Osteoblast (primary cell): Measurements from ENCODE around the gene RBP3. TPM values are rescaled to one million over a fixed set of nuclear protein-coding genes. Genes with fewer than 3 reads are reported as not detected.
A peak's percentile ranks its signal among the peaks of the same experiment; 100 is the strongest.
"Not testable (repeated sequence)": the region's sequence is repeated elsewhere in the genome, so short reads cannot be mapped to it uniquely, and the experiment has no call there.

ENCODE experiments used
- DNase-seq: peaks from one replicate; pipeline ENCODE4 v3.0.0; 2011; ENCODE audit warnings: low spot score, mixed read lengths; ENCODE audit not compliant: insufficient read length; ENCODE audit errors: missing footprints
- H2AFZ ChIP-seq: 2 replicates; pipeline ENCODE4 v1.6.0; 2011; ENCODE audit warnings: mild to moderate bottlenecking, low read length
- H3K27ac ChIP-seq: 2 replicates; pipeline ENCODE4 v1.5.1; 2011; ENCODE audit warnings: mild to moderate bottlenecking, low read depth, low read length, moderate library complexity
- H3K27me3 ChIP-seq: 2 replicates; pipeline ENCODE4 v1.6.0; 2012; ENCODE audit warnings: mild to moderate bottlenecking, control low read depth, inconsistent platforms, low read length, moderate library complexity; ENCODE audit not compliant: insufficient read depth
- H3K36me3 ChIP-seq: 2 replicates; pipeline ENCODE4 v1.5.1; 2011; ENCODE audit warnings: mild to moderate bottlenecking, low read length, control low read depth, moderate library complexity; ENCODE audit not compliant: insufficient read depth
- H3K4me1 ChIP-seq: 2 replicates; pipeline ENCODE4 v1.5.1; 2011; ENCODE audit warnings: mild to moderate bottlenecking, low read length, control low read depth, moderate library complexity; ENCODE audit not compliant: insufficient read depth
- H3K4me2 ChIP-seq: 2 replicates; pipeline ENCODE4 v1.6.0; 2011; ENCODE audit warnings: mild to moderate bottlenecking, low read length; ENCODE audit not compliant: insufficient read depth
- H3K4me3 ChIP-seq: fragments of 200-600 bp; sonication (generic); 3 replicates; pipeline ENCODE4 v1.5.1; 2012; ENCODE audit warnings: mild to moderate bottlenecking, low read length, inconsistent platforms; ENCODE audit not compliant: insufficient read depth
- H3K79me2 ChIP-seq: 2 replicates; pipeline ENCODE4 v1.6.0; 2012; ENCODE audit warnings: mild to moderate bottlenecking, low read length, control low read depth, inconsistent platforms; ENCODE audit not compliant: insufficient read depth
- H3K9me3 ChIP-seq: 2 replicates; pipeline ENCODE4 v1.5.1; 2011; ENCODE audit warnings: low read depth, low read length, control low read depth
- H4K20me1 ChIP-seq: 2 replicates; pipeline ENCODE4 v1.6.0; 2012; ENCODE audit warnings: mild to moderate bottlenecking, low read length, control low read depth; ENCODE audit not compliant: insufficient read depth
- CTCF ChIP-seq: IDR thresholded peaks from 2 replicates; pipeline ENCODE4 v1.5.1; 2011; ENCODE audit warnings: mild to moderate bottlenecking, low read depth, low read length, moderate library complexity; ENCODE audit errors: extremely low read depth
- total RNA-seq: library from RNA; depleted of rRNA; stranded (reverse); fragments of >200 nt; gene quantifications from 2 replicates; pipeline ENCODE4 v1.2.3, GENCODE V29; 2012

The RBP3 gene
- total RNA-seq, 1 donor, result not detected

DNA sequence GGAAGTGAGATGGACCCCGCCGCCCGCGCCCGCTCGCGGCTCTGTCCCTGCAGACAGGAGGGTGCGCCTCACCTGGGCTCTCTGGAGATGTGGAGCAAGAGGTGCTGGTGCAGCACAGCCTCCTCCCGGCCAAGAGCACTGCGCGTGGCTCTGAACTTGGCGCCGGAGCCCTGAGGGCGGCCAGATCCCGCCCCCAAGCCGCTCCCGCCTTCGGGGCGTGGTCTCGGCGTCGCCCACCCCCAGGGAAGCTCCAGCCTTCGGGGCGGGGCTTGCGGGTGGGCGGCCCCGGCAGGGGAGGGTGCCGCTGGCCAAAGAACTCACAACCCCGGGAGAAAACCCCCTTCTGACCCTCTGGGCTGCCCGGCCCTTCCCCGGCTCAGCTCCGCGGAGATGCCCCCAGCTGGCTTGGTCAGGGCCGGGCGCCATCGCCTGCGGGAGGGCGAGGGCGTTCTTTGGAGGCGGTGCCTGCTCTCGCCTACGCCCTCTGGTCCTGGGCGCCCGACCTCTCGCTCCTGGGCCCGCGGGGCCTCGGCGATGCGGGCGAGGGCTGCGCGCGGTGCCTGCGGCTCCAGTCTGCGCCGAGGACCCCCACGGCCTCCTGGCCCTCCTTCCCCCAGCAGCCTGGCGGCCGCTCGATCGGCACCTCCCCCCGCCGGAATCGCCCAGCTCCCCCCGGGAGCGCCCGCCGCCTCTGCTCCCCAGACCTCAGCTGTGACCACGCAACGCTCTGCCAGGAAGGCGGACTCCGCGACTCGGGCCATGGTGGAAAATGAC is 36.2 kb downstream of the RBP3 start, which contains the start of gene ZNF488:
Gene ZNF488, minus strand, starts transcription at position 146 of the 774 bp plus-strand sequence. CDS start 15,464 bp downstream, outside the sequence.
- no peak for TF ChIP-seq CTCF
- H3K4me3 ChIP-seq, result peak within 1 kb of the TSS; percentile 81
- no peaks in the 10 kb centered on the region for H3K79me2 ChIP-seq
- peak; percentile 97 for DNase-seq
- peak within 1 kb of the TSS; percentile 37 for H3K27ac ChIP-seq
- peak within 1 kb of the TSS; percentile 78 for H2AFZ ChIP-seq
- H4K20me1 ChIP-seq, result no peaks in the 10 kb centered on the region
- peak within 1 kb of the TSS; percentile 84 for H3K4me2 ChIP-seq
- no peaks in the 10 kb centered on the region for H3K9me3 ChIP-seq
- peaks cover 11% of the 10 kb centered on the region for H3K4me1 ChIP-seq
- peaks cover 46% of the 10 kb centered on the region for H3K27me3 ChIP-seq
- H3K36me3 ChIP-seq, result no peaks in the 10 kb centered on the region

GRCh38 chr10:47386104-47386503 is 37.9 kb downstream of the RBP3 start:
- H3K4me3 ChIP-seq, DNase-seq, H3K9me3 ChIP-seq, H2AFZ ChIP-seq, H3K4me2 ChIP-seq, H3K27ac ChIP-seq, H4K20me1 ChIP-seq, H3K79me2 ChIP-seq, H3K36me3 ChIP-seq: not testable (repeated sequence)
- H3K4me1 ChIP-seq, result peaks cover 11% of the 10 kb centered on the region
- peaks cover 42% of the 10 kb centered on the region for H3K27me3 ChIP-seq

GRCh38 chr10:47388879-47389278 is 40.7 kb downstream of the RBP3 start:
- no peak for TF ChIP-seq CTCF

GRCh38 chr10:47389619-47390018 is 41.5 kb downstream of the RBP3 start:
- no peak for TF ChIP-seq CTCF
- no peak overlapping the region for H3K27ac ChIP-seq
- no peak overlapping the region for H3K4me2 ChIP-seq
- H4K20me1 ChIP-seq, result no peaks in the 10 kb centered on the region
- H3K79me2 ChIP-seq, result no peaks in the 10 kb centered on the region
- peaks cover 50% of the 10 kb centered on the region for H3K27me3 ChIP-seq
- H3K4me3 ChIP-seq, result no peak overlapping the region
- no peak for DNase-seq
- H3K4me1 ChIP-seq, result peaks cover 4% of the 10 kb centered on the region
- H2AFZ ChIP-seq, result no peak overlapping the region
- no peaks in the 10 kb centered on the region for H3K9me3 ChIP-seq
- H3K36me3 ChIP-seq, result no peaks in the 10 kb centered on the region

More at GRCh38 chr10:47388879-47389278, 40.7 kb downstream of the RBP3 start:
- H3K79me2 ChIP-seq, result no peaks in the 10 kb centered on the region
- H3K4me1 ChIP-seq, result peaks cover 7% of the 10 kb centered on the region
- H3K4me3 ChIP-seq, result no peak overlapping the region
- no peaks in the 10 kb centered on the region for H4K20me1 ChIP-seq
- H3K27ac ChIP-seq, result no peak overlapping the region
- DNase-seq, result no peak
- H3K4me2 ChIP-seq, result no peak overlapping the region
- peaks cover 43% of the 10 kb centered on the region for H3K27me3 ChIP-seq
- no peaks in the 10 kb centered on the region for H3K9me3 ChIP-seq
- H3K36me3 ChIP-seq, result no peaks in the 10 kb centered on the region
- H2AFZ ChIP-seq, result no peak overlapping the region
